KMS-11 (cell line): ENCODE data around the gene LRRC25.
"Not testable (repeated sequence)": the region's sequence is repeated elsewhere in the genome, so short reads cannot be mapped to it uniquely, and the experiment has no call there.

Experiments used
- H2AFZ ChIP-seq: fragments of 200-600 bp; sonication (generic); 2 replicates; pipeline ENCODE4 v1.6.1; 2016; ENCODE audit warnings: antibody characterized with exemption, mixed run types, low read depth
- H3K27ac ChIP-seq: fragments of 200-600 bp; sonication (generic); 2 replicates; pipeline ENCODE4 v1.6.1; 2016; ENCODE audit warnings: mild to moderate bottlenecking, mixed run types
- H3K27me3 ChIP-seq: fragments of 200-600 bp; sonication (generic); 2 replicates; pipeline ENCODE4 v1.6.1; 2017; ENCODE audit warnings: mild to moderate bottlenecking, low read depth, mixed run types, moderate library complexity; ENCODE audit not compliant: insufficient read depth
- H3K36me3 ChIP-seq: fragments of 200-600 bp; sonication (generic); 2 replicates; pipeline ENCODE4 v1.6.1; 2017; ENCODE audit warnings: mild to moderate bottlenecking, mixed run types; ENCODE audit not compliant: insufficient read depth
- H3K4me1 ChIP-seq: fragments of 200-600 bp; sonication (generic); 2 replicates; pipeline ENCODE4 v1.6.1; 2016; ENCODE audit warnings: mild to moderate bottlenecking, low read depth, mixed run types; ENCODE audit not compliant: poor library complexity, severe bottlenecking
- H3K4me2 ChIP-seq: fragments of 200-600 bp; sonication (generic); 2 replicates; pipeline ENCODE4 v1.7.0; 2016; ENCODE audit warnings: mild to moderate bottlenecking, mixed run types
- H3K4me3 ChIP-seq: fragments of 200-600 bp; sonication (generic); IDR thresholded peaks from 2 replicates; pipeline ENCODE4 v1.6.1; 2017; ENCODE audit warnings: low read depth, low read length, mixed read lengths; ENCODE audit not compliant: insufficient read depth
- H3K79me2 ChIP-seq: fragments of 200-600 bp; sonication (generic); 2 replicates; pipeline ENCODE4 v1.6.1; 2016; ENCODE audit warnings: low read depth, mixed run types; ENCODE audit not compliant: insufficient read depth
- H3K9ac ChIP-seq: fragments of 200-600 bp; sonication (generic); 2 replicates; pipeline ENCODE4 v1.6.1; 2016; ENCODE audit warnings: mild to moderate bottlenecking, mixed run types
- H4K20me1 ChIP-seq: fragments of 200-600 bp; sonication (generic); 2 replicates; pipeline ENCODE4 v1.6.1; 2016; ENCODE audit warnings: mild to moderate bottlenecking, mixed run types; ENCODE audit not compliant: insufficient read depth
- CTCF ChIP-seq: fragments of 200-600 bp; sonication (generic); conservative IDR thresholded peaks from 2 replicates; pipeline ENCODE4 v1.6.1; 2017; ENCODE audit warnings: low read depth, mild to moderate bottlenecking, antibody characterized with exemption, low read length, moderate library complexity, mixed read lengths

LRRC25 gene

GRCh38 chr19:18368504-18369222 is 28.8 kb downstream of the LRRC25 start:
- H3K27ac ChIP-seq: no peak overlapping the region
- TF ChIP-seq CTCF: no peak
- H3K9ac ChIP-seq: no peak overlapping the region
- no peak overlapping the region for H3K4me2 ChIP-seq
- no peaks in the 10 kb centered on the region; the same call in 1 of the 2 replicates for H3K27me3 ChIP-seq
- peaks cover 3% of the 10 kb centered on the region for H3K4me1 ChIP-seq
- H3K4me3 ChIP-seq: no peak overlapping the region
- H2AFZ ChIP-seq: no peak overlapping the region
- no peaks in the 10 kb centered on the region for H4K20me1 ChIP-seq
- H3K36me3 ChIP-seq: no peaks in the 10 kb centered on the region
- H3K79me2 ChIP-seq: no peaks in the 10 kb centered on the region

GRCh38 chr19:18366021-18366435 is 31.4 kb downstream of the LRRC25 start:
- H3K4me1 ChIP-seq: peaks cover 3% of the 10 kb centered on the region
- no peak overlapping the region for H3K9ac ChIP-seq
- H4K20me1 ChIP-seq: no peaks in the 10 kb centered on the region
- H3K4me2 ChIP-seq: no peak overlapping the region
- no peak overlapping the region for H3K4me3 ChIP-seq
- H2AFZ ChIP-seq: no peak overlapping the region
- H3K79me2 ChIP-seq: no peaks in the 10 kb centered on the region
- H3K36me3 ChIP-seq: no peaks in the 10 kb centered on the region
- TF ChIP-seq CTCF: no peak
- H3K27me3 ChIP-seq: no peaks in the 10 kb centered on the region; the same call in 1 of the 2 replicates
- H3K27ac ChIP-seq: no peak overlapping the region

GRCh38 chr19:18364826-18365528 is 32.4 kb downstream of the LRRC25 start:
- TF ChIP-seq CTCF: no peak
- no peak overlapping the region for H3K4me2 ChIP-seq
- no peak overlapping the region for H3K4me3 ChIP-seq
- H4K20me1 ChIP-seq: no peaks in the 10 kb centered on the region
- H3K27ac ChIP-seq: no peak overlapping the region
- H3K79me2 ChIP-seq: no peaks in the 10 kb centered on the region
- no peak overlapping the region for H3K9ac ChIP-seq
- no peaks in the 10 kb centered on the region for H3K36me3 ChIP-seq
- no peak overlapping the region for H2AFZ ChIP-seq
- H3K4me1 ChIP-seq: peaks cover 3% of the 10 kb centered on the region
- no peaks in the 10 kb centered on the region; the same call in 1 of the 2 replicates for H3K27me3 ChIP-seq

- H3K4me3 ChIP-seq, H4K20me1 ChIP-seq, H3K27ac ChIP-seq, H3K4me2 ChIP-seq, H3K27me3 ChIP-seq, H3K79me2 ChIP-seq, H3K36me3 ChIP-seq, H2AFZ ChIP-seq, H3K9ac ChIP-seq, H3K4me1 ChIP-seq: not testable (repeated sequence)
These were observed 33.1 kb downstream of the LRRC25 start for GRCh38 chr19:18364277-18364825.

GRCh38 chr19:18363787-18364186 is 33.6 kb downstream of the LRRC25 start:
- no peaks in the 10 kb centered on the region for H3K36me3 ChIP-seq
- no peak overlapping the region for H2AFZ ChIP-seq
- H4K20me1 ChIP-seq: no peaks in the 10 kb centered on the region
- H3K9ac ChIP-seq: no peak overlapping the region
- no peak for TF ChIP-seq CTCF
- H3K4me3 ChIP-seq: no peak overlapping the region
- no peaks in the 10 kb centered on the region; the same call in 1 of the 2 replicates for H3K27me3 ChIP-seq
- H3K4me2 ChIP-seq: no peak overlapping the region
- H3K79me2 ChIP-seq: no peaks in the 10 kb centered on the region
- peaks cover 3% of the 10 kb centered on the region for H3K4me1 ChIP-seq
- H3K27ac ChIP-seq: no peak overlapping the region
